HK-2 (cell line): ENCODE results near the gene HAUS8.
A peak's percentile ranks its signal among the peaks of the same experiment; 100 is the strongest.

Source experiments
- DNase-seq: peaks from one replicate; pipeline ENCODE4 v3.0.0-alpha.2; 2018; ENCODE audit not compliant: unreplicated experiment

Gene HAUS8

GRCh38 chr19:17075864-17076542 lies 751 bp upstream of the HAUS8 start:
- DNase-seq, result peak; percentile 40

GRCh38 chr19:17074634-17075034 lies 618 bp downstream of the HAUS8 start:
- no peak for DNase-seq

GRCh38 chr19:17073869-17074633 lies 1.2 kb downstream of the HAUS8 start:
- DNase-seq, result no peak

GRCh38 chr19:17070912-17071311 lies 4.3 kb downstream of the HAUS8 start:
- DNase-seq, result no peak

- no peak for DNase-seq
These were observed 4.8 kb downstream of the HAUS8 start for GRCh38 chr19:17070421-17070820.

GRCh38 chr19:17069193-17069592 lies 6.1 kb downstream of the HAUS8 start:
- no peak for DNase-seq

- DNase-seq, result no peak
These were observed 11.8 kb downstream of the HAUS8 start for GRCh38 chr19:17063428-17063827.

GRCh38 chr19:17061691-17062090 lies 13.6 kb downstream of the HAUS8 start:
- no peak for DNase-seq

GRCh38 chr19:17061205-17061604 lies 14.0 kb downstream of the HAUS8 start:
- no peak for DNase-seq

- DNase-seq, result no peak
These were observed 14.4 kb downstream of the HAUS8 start for GRCh38 chr19:17060802-17061201.

GRCh38 chr19:17058236-17058635 lies 17.0 kb downstream of the HAUS8 start:
- no peak for DNase-seq

GRCh38 chr19:17055636-17056035 lies 19.6 kb downstream of the HAUS8 start:
- no peak for DNase-seq

GRCh38 chr19:17054746-17055145 lies 20.5 kb downstream of the HAUS8 start:
- DNase-seq, result no peak

GRCh38 chr19:17052439-17052838 lies 22.8 kb downstream of the HAUS8 start:
- no peak for DNase-seq

GRCh38 chr19:17049711-17050280 lies 25.5 kb downstream of the HAUS8 start:
- peak; percentile 9 for DNase-seq

GRCh38 chr19:17048885-17049453 lies 26.3 kb downstream of the HAUS8 start:
- no peak for DNase-seq

- no peak for DNase-seq
These were observed 29.2 kb downstream of the HAUS8 start for GRCh38 chr19:17045907-17046502.

- no peak for DNase-seq
These were observed 31.5 kb downstream of the HAUS8 start for GRCh38 chr19:17043744-17044143.

GRCh38 chr19:17041976-17042375 lies 33.3 kb downstream of the HAUS8 start:
- no peak for DNase-seq

GRCh38 chr19:17037966-17038500 lies 37.2 kb downstream of the HAUS8 start:
- DNase-seq, result no peak

- DNase-seq, result no peak
These were observed 38.1 kb downstream of the HAUS8 start for GRCh38 chr19:17037184-17037583.

GRCh38 chr19:17036640-17037039 lies 38.6 kb downstream of the HAUS8 start:
- no peak for DNase-seq
